GM19438 (cell line): Measurements from ENCODE around the gene DIPK1A.

Experiments
- ATAC-seq: cut with Tn5 transposase; IDR thresholded peaks from one replicate; pipeline ENCODE4 v1.9.1; 2021; ENCODE audit warnings: low read depth; ENCODE audit not compliant: unreplicated experiment

Gene DIPK1A

GRCh38 chr1:92882819-92883218 is 78.4 kb downstream of the DIPK1A start:
- ATAC-seq, result no peak

GRCh38 chr1:92881391-92881790 is 79.9 kb downstream of the DIPK1A start:
- no peak for ATAC-seq

- no peak for ATAC-seq
Observed at GRCh38 chr1:92879316-92879968, 81.8 kb downstream of the DIPK1A start.

- no peak for ATAC-seq
Observed at GRCh38 chr1:92877792-92878191, 83.5 kb downstream of the DIPK1A start.

GRCh38 chr1:92877081-92877711 is 84.1 kb downstream of the DIPK1A start:
- ATAC-seq, result no peak

GRCh38 chr1:92876351-92876750 is 84.9 kb downstream of the DIPK1A start:
- ATAC-seq, result no peak

GRCh38 chr1:92874987-92875386 is 86.3 kb downstream of the DIPK1A start:
- ATAC-seq, result no peak

GRCh38 chr1:92872719-92873118 is 88.5 kb downstream of the DIPK1A start:
- ATAC-seq, result no peak

- no peak for ATAC-seq
Observed at GRCh38 chr1:92870591-92870990, 90.7 kb downstream of the DIPK1A start.

- ATAC-seq, result no peak
Observed at GRCh38 chr1:92864131-92864530, 97.1 kb downstream of the DIPK1A start.

GRCh38 chr1:92862605-92863004 is 98.7 kb downstream of the DIPK1A start:
- ATAC-seq, result no peak

- ATAC-seq, result no peak
Observed at GRCh38 chr1:92859400-92860039, 101.7 kb downstream of the DIPK1A start.

- ATAC-seq, result no peak
Observed at GRCh38 chr1:92858564-92859399, 102.5 kb downstream of the DIPK1A start.

- no peak for ATAC-seq
Observed at GRCh38 chr1:92857817-92858216, 103.4 kb downstream of the DIPK1A start.

GRCh38 chr1:92855236-92855635 is 106.0 kb downstream of the DIPK1A start:
- ATAC-seq, result no peak

GRCh38 chr1:92854101-92854785 is 107.0 kb downstream of the DIPK1A start:
- no peak for ATAC-seq

GRCh38 chr1:92853299-92853698 is 108.0 kb downstream of the DIPK1A start:
- no peak for ATAC-seq

- ATAC-seq, result no peak
Observed at GRCh38 chr1:92851729-92852128, 109.5 kb downstream of the DIPK1A start.

- no peak for ATAC-seq
Observed at GRCh38 chr1:92850019-92850418, 111.2 kb downstream of the DIPK1A start.

GRCh38 chr1:92848201-92848600 is 113.1 kb downstream of the DIPK1A start:
- no peak for ATAC-seq

- no peak for ATAC-seq
Observed at GRCh38 chr1:92845908-92846307, 115.4 kb downstream of the DIPK1A start.
